Upper lobe of left lung (tissue), 6 donors: ENCODE results near the gene SYT8. TPM values are rescaled to one million over a fixed set of nuclear protein-coding genes. Genes with fewer than 3 reads are reported as not detected.

Source experiments
- ATAC-seq, 2 donors: fragments of 200-7000 bp; cut with Tn5 transposase; one replicate each; pipeline ENCODE4 v1.9.1; 2022; ENCODE audit warnings: mild to moderate bottlenecking in 2 of 2, moderate library complexity in 2 of 2; ENCODE audit not compliant: low FRiP score in 2 of 2
- DNase-seq, 2 donors: peaks; one replicate each; pipeline ENCODE4 v3.0.0-alpha.2; 2019 to 2020
- H3K27ac ChIP-seq, 4 donors: fragments of 200-600 bp; sonication (generic); one replicate each; pipeline ENCODE4 v1.5.1; 2016 to 2019
- H3K27me3 ChIP-seq, 4 donors: fragments of 200-600 bp; sonication (generic); one replicate each; pipeline ENCODE4 v1.5.1; 2017 to 2019
- H3K36me3 ChIP-seq, 4 donors: fragments of 200-600 bp; sonication (generic); one replicate each; pipeline ENCODE4 v1.5.1; 2016 to 2019
- H3K4me1 ChIP-seq, 4 donors: fragments of 200-600 bp; sonication (generic); one replicate each; pipeline ENCODE4 v1.5.1; 2018 to 2019
- H3K4me3 ChIP-seq, 4 donors: fragments of 200-600 bp; sonication (generic); one replicate each; pipeline ENCODE4 v1.5.1; 2017 to 2019; ENCODE audit warnings: mild to moderate bottlenecking in 2 of 4, moderate library complexity in 1 of 4
- H3K9me3 ChIP-seq, 4 donors: fragments of 200-600 bp; sonication (generic); one replicate each; pipeline ENCODE4 v1.5.1; 2018 to 2019
- CTCF ChIP-seq, 6 experiments: fragments of 450-650 bp in 4 of 6; fragments of 200-600 bp in 2 of 6; sonication (generic) in 2 of 6; IDR thresholded peaks; one replicate each; pipeline ENCODE4 v1.5.1; 2016 to 2019; ENCODE audit warnings: antibody characterized with exemption in 6 of 6
- EP300 ChIP-seq, 4 donors: sonication (generic); formaldehyde crosslinking; IDR thresholded peaks; one replicate each; pipeline ENCODE4 v1.5.1; 2017; ENCODE audit warnings: antibody characterized with exemption in 4 of 4, control low read depth in 2 of 4
- POLR2A ChIP-seq, 4 donors: fragments of 450-650 bp; IDR thresholded peaks; one replicate each; pipeline ENCODE4 v1.5.1; 2016 to 2017; ENCODE audit warnings: antibody characterized with exemption in 4 of 4, mild to moderate bottlenecking in 2 of 4
- POLR2AphosphoS5 ChIP-seq, 2 donors: sonication (generic); formaldehyde crosslinking; IDR thresholded peaks; one replicate each; pipeline ENCODE4 v1.5.1; 2017; ENCODE audit warnings: antibody characterized with exemption in 2 of 2
- WGBS, 2 donors: methylation state at CpG; one replicate each; pipeline ENCODE4 v1.1.5; 2017 to 2018; 5-methylcytosine and 5-hydroxymethylcytosine counted together
- total RNA-seq, 6 donors: library from RNA; depleted of rRNA in 4 of 6; stranded (reverse); fragments of >200 nt in 4 of 6; gene quantifications; one replicate each; pipeline versions ENCODE4 v1.1.0 to v1.2.1, GENCODE V29; 2016 to 2021
- donor health status: DM: no; HTN: no; CAD: no; lungs with moderate emphysema.
- donor health status: DM: no; HTN: yes; CAD: no; lungs with severe emphysema.

The SYT8 gene
- total RNA-seq, 6 donors from 2014 or later, result 7.4 to 31.3 (median 22.9) TPM

- H3K9me3 ChIP-seq, result no peaks in the 10 kb centered on the region
- peak overlapping the region in 3 of 4 donors; percentile 81 to 90 (median 86) for H3K27ac ChIP-seq
- no peaks in the 10 kb centered on the region for H3K27me3 ChIP-seq
- ATAC-seq, result no peak
- TF ChIP-seq POLR2AphosphoS5 (IDR thresholded peaks at IDR 0.05) (no peak), POLR2A (IDR thresholded peaks at IDR 0.05) (no peak), CTCF (IDR thresholded peaks at IDR 0.05) (no peak), EP300 (IDR thresholded peaks at IDR 0.05) (no peak)
- WGBS, 2 donors, result 93 to 94% methylated on average over 15 to 17 of the region's 19 CpGs
- H3K36me3 ChIP-seq, result no peaks in the 10 kb centered on the region
- no peak for DNase-seq
- H3K4me1 ChIP-seq, result peaks cover 28 to 46% (median 38%) of the 10 kb centered on the region in 4 donors
- no peak overlapping the region for H3K4me3 ChIP-seq
Observed at GRCh38 chr11:1848640-1849430, 14.0 kb downstream of the SYT8 start.

- 85 to 93% methylated on average over 4 to 19 of the region's 21 CpGs for WGBS, 2 donors
- ATAC-seq (no peak), DNase-seq (peak in 1 of 2 donors; percentile 60)
Observed at GRCh38 chr11:1851468-1852180, 16.8 kb downstream of the SYT8 start.

GRCh38 chr11:1852271-1852876 is 17.6 kb downstream of the SYT8 start:
- WGBS, 2 donors, result 74 to 85% methylated on average over 20 to 25 of the region's 25 CpGs
- H3K36me3 ChIP-seq, result no peaks in the 10 kb centered on the region
- H3K9me3 ChIP-seq, result no peaks in the 10 kb centered on the region
- TF ChIP-seq POLR2AphosphoS5 (IDR thresholded peaks at IDR 0.05) (no peak), EP300 (IDR thresholded peaks at IDR 0.05) (no peak), CTCF (IDR thresholded peaks at IDR 0.05) (no peak), POLR2A (IDR thresholded peaks at IDR 0.05) (no peak)
- no peak for ATAC-seq
- H3K27me3 ChIP-seq, result no peaks in the 10 kb centered on the region
- peak overlapping the region; percentile 74 to 90 (median 84) for H3K27ac ChIP-seq
- H3K4me1 ChIP-seq, result peaks cover 13 to 40% (median 21%) of the 10 kb centered on the region in 4 donors
- DNase-seq, result peak in 1 of 2 donors; percentile 74
- H3K4me3 ChIP-seq, result peak overlapping the region in 1 of 4 donors; percentile 52

More at GRCh38 chr11:1851468-1852180, 16.8 kb downstream of the SYT8 start:
- H3K9me3 ChIP-seq, result no peaks in the 10 kb centered on the region
- TF ChIP-seq EP300 (IDR thresholded peaks at IDR 0.05), result no peak
- TF ChIP-seq POLR2A (IDR thresholded peaks at IDR 0.05), result no peak
- TF ChIP-seq CTCF (IDR thresholded peaks at IDR 0.05), result no peak
- TF ChIP-seq POLR2AphosphoS5 (IDR thresholded peaks at IDR 0.05), result no peak
- no peaks in the 10 kb centered on the region for H3K36me3 ChIP-seq
- peak overlapping the region; percentile 78 to 90 (median 84) for H3K27ac ChIP-seq
- H3K4me3 ChIP-seq, result no peak overlapping the region
- no peaks in the 10 kb centered on the region for H3K27me3 ChIP-seq
- peaks cover 13 to 36% (median 21%) of the 10 kb centered on the region in 4 donors for H3K4me1 ChIP-seq

GRCh38 chr11:1852877-1853276 is 18.1 kb downstream of the SYT8 start, which contains the start of gene LSP1:
LSP1 (plus strand) TSS chr11:1853084; CDS start chr11:1853145, 61 bp downstream.
- WGBS, 2 donors, result 49 to 53% methylated on average over 14 to 18 of the region's 18 CpGs

More at GRCh38 chr11:1852877-1853276, 18.1 kb downstream of the SYT8 start, which contains the start of gene LSP1:
- no peaks in the 10 kb centered on the region for H3K36me3 ChIP-seq
- peak; percentile 16 to 31 for ATAC-seq
- TF ChIP-seq POLR2A (IDR thresholded peaks at IDR 0.05) (peak in 1 of 4 donors; percentile 29), POLR2AphosphoS5 (IDR thresholded peaks at IDR 0.05) (no peak), CTCF (IDR thresholded peaks at IDR 0.05) (no peak)
- no peaks in the 10 kb centered on the region for H3K9me3 ChIP-seq
- peak within 1 kb of the TSS; percentile 74 to 90 (median 84) for H3K27ac ChIP-seq
- peaks cover 13 to 40% (median 21%) of the 10 kb centered on the region in 4 donors for H3K4me1 ChIP-seq
- peak; percentile 63 to 85 for DNase-seq
- H3K27me3 ChIP-seq, result no peaks in the 10 kb centered on the region
- H3K4me3 ChIP-seq, result peak within 1 kb of the TSS in 3 of 4 donors; percentile 33 to 52 (median 43)
